ENCODE data around the gene RBM19.

The RBM19 gene

DNA sequence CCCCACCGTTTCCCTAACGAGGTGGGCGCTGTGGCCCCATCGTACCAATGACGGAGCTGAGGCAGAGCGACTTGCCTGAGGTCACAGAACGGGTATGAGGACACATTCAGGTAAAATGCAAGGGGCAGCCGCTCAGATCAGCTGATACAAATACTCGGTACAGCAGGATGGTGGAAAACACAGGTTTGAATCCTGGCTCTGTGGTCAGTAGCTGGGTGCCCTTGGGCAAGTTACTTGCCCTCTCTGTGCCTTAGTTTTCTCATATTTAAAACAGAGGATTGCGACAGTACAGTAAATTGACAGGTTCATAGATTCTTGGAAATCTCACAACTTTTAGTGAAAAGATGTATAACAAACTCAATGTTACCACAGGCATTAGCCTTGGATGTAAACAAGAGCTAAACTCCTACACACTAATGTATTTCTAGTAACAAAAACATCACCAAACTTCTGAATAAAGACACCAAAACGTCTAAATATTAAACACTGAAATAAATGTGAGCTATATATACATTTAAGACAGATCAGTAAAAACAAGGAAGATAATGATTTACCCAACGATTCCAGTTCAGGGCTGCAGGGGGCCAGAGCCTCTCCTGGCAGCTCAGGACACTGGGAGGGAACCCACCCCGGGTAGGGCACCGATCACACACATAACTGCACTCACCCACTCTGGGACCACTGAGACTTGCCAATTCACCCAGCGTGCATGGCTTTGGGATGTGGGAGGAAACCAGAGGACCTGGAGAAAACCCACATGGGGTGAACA lies 128.4 kb downstream of the RBM19 start:
- TF ChIP-seq, protein P1, sequence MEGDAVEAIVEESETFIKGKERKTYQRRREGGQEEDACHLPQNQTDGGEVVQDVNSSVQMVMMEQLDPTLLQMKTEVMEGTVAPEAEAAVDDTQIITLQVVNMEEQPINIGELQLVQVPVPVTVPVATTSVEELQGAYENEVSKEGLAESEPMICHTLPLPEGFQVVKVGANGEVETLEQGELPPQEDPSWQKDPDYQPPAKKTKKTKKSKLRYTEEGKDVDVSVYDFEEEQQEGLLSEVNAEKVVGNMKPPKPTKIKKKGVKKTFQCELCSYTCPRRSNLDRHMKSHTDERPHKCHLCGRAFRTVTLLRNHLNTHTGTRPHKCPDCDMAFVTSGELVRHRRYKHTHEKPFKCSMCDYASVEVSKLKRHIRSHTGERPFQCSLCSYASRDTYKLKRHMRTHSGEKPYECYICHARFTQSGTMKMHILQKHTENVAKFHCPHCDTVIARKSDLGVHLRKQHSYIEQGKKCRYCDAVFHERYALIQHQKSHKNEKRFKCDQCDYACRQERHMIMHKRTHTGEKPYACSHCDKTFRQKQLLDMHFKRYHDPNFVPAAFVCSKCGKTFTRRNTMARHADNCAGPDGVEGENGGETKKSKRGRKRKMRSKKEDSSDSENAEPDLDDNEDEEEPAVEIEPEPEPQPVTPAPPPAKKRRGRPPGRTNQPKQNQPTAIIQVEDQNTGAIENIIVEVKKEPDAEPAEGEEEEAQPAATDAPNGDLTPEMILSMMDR (IDR thresholded peaks at IDR 0.05; ENCODE audit: low read depth, low read length) = peak; percentile 33; the same call in 1 of the 2 replicates
- no peak for DNase-seq
- no peak overlapping the region for H3K27ac ChIP-seq
- no peaks in the 10 kb centered on the region for H3K9me3 ChIP-seq (ENCODE audit: severe bottlenecking)
- no peaks in the 10 kb centered on the region for H3K27me3 ChIP-seq (ENCODE audit: insufficient read depth, low read depth, severe bottlenecking)
- H3K4me3 ChIP-seq (ENCODE audit: low read depth, low read length) = no peak overlapping the region
- H3K36me3 ChIP-seq = no peaks in the 10 kb centered on the region; the same call in 1 of the 2 replicates

DNA sequence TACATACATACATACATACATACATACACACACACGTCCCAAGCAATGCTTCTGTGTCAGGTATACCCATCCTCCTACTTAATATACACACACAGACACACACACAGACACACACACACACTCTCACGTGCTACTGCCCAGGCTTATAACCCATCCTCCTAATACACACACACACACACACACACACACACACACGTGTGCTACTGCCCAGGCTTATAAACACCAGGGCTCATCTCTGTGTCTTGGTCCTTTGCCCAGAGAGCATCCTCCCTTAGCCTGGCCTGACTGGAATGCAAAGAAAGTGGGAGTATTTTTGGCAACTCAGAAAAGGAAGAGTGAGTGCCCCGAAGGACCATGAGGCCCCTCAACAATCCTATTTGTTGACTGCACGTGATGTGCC lies 129.0 kb downstream of the RBM19 start:
- no peak for DNase-seq
- H3K4me3 ChIP-seq (ENCODE audit: low read depth, low read length) = no peak overlapping the region
- no peaks in the 10 kb centered on the region for H3K36me3 ChIP-seq
- H3K27ac ChIP-seq = no peak overlapping the region
- TF ChIP-seq, protein P1 (IDR thresholded peaks at IDR 0.05; ENCODE audit: low read depth, low read length) = no peak
- H3K9me3 ChIP-seq (ENCODE audit: severe bottlenecking) = no peaks in the 10 kb centered on the region
- H3K27me3 ChIP-seq (ENCODE audit: insufficient read depth, low read depth, severe bottlenecking) = no peaks in the 10 kb centered on the region

DNA sequence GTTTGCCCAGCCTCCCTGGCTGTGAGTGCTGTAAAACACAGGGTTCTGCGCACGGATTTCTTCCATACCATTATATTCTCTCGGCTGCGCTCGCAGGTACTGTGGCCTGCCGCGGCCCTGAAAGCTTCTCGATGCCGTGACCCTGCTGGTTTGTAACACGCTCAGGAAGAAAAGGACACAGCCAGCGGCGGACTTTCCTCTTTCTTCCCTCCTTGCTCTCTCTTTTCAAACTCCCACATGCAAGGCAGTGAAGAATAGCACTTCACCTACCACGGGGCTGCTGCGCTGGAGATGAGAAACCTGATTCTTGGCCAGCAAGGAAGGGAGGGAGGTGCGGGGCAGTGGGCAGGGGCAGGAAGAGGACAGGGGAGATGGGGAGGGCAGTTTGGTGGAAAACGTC lies 130.2 kb downstream of the RBM19 start:
- no peak for DNase-seq
- H3K9me3 ChIP-seq (ENCODE audit: severe bottlenecking) = no peaks in the 10 kb centered on the region
- no peak overlapping the region for H3K27ac ChIP-seq
- no peaks in the 10 kb centered on the region for H3K36me3 ChIP-seq
- H3K4me3 ChIP-seq (ENCODE audit: low read depth, low read length) = no peak overlapping the region
- no peaks in the 10 kb centered on the region for H3K27me3 ChIP-seq (ENCODE audit: insufficient read depth, low read depth, severe bottlenecking)
- TF ChIP-seq, protein P1 (IDR thresholded peaks at IDR 0.05; ENCODE audit: low read depth, low read length) = no peak

DNA sequence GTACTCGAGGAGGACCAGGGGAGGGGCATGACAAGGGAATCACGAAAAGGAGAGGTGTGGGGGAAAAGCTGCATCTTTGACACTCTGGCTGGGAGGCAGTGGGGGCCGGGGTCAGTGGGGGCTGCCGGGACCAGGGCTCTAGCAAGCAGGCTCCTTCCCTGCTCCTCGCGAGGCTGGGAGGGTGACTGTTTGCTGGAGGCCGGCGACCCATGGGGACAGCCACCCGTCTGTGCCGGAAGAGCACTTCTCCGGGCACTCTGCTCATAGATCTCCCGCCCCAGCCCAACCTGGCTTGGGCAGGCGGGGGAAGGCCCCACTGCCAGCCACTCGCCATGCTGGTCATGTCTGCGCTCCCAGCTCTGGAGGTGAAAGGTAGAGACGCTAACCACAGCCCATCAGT lies 130.7 kb downstream of the RBM19 start:
- H3K27ac ChIP-seq = no peak overlapping the region

DNA sequence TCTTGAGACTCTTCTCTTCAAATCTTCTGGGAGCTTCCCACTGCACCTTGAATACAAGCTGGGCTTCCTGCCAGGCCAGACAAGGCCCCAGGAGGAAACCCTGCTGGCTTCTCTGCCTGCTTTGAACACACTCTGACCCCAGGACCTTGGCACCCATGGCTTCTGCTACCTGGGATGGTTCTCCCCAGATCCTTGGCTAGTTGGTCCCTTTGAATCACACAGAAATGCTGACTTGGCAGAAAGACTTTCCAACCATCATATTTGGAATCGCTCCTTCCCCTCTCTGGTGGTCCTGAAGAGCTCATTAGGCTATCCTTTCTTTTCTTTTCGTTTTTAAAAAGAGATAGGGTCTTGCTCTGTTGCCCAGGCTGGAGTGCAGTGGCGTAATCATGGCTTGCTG lies 132.7 kb downstream of the RBM19 start:
- no peak for DNase-seq
- Histone ChIP-seq H3K9me3 (ENCODE audit: severe bottlenecking) (no peaks in the 10 kb centered on the region), H3K27ac (no peak overlapping the region), H3K36me3 (no peaks in the 10 kb centered on the region), H3K4me3 (ENCODE audit: low read depth, low read length) (no peak overlapping the region), H3K27me3 (ENCODE audit: insufficient read depth, low read depth, severe bottlenecking) (no peaks in the 10 kb centered on the region)
- TF ChIP-seq, protein P1 (IDR thresholded peaks at IDR 0.05; ENCODE audit: low read depth, low read length) = no peak

More for the DNA sequence above, 130.7 kb downstream of the RBM19 start:
- DNase-seq = no peak
- TF ChIP-seq, protein P1 (IDR thresholded peaks at IDR 0.05; ENCODE audit: low read depth, low read length) = no peak
- Histone ChIP-seq H3K4me3 (ENCODE audit: low read depth, low read length) (no peak overlapping the region), H3K9me3 (ENCODE audit: severe bottlenecking) (no peaks in the 10 kb centered on the region), H3K27me3 (ENCODE audit: insufficient read depth, low read depth, severe bottlenecking) (no peaks in the 10 kb centered on the region), H3K36me3 (no peaks in the 10 kb centered on the region)

DNA sequence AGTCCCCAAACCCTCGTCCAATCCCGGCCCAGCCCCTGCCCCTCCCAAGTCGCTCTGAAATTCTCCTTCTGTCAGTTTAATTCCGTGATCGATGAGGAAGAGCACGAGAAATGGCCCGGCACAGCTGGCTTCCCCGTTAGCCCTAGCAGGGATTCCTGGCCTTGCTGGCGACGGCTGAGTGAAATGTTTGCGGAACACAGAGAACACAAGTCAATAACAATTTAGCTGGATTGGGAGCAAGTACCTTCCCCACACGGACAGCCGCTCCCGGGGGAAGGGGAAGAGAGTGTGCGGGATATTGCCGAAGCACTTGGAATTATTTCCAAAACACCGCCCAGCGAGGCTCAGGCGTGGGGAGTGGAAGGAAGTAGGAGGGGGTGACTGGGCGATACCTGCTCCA lies 134.6 kb downstream of the RBM19 start:
- no peaks in the 10 kb centered on the region for H3K36me3 ChIP-seq
- no peaks in the 10 kb centered on the region for H3K9me3 ChIP-seq (ENCODE audit: severe bottlenecking)
- no peaks in the 10 kb centered on the region for H3K27me3 ChIP-seq (ENCODE audit: insufficient read depth, low read depth, severe bottlenecking)
- peak; percentile 65 for DNase-seq
- H3K4me3 ChIP-seq (ENCODE audit: low read depth, low read length) = peak overlapping the region; percentile 13
- peak overlapping the region; percentile 63 for H3K27ac ChIP-seq
- TF ChIP-seq, protein P1 (IDR thresholded peaks at IDR 0.05; ENCODE audit: low read depth, low read length) = no peak
